Karpas-422 (cell line): ENCODE data around the gene PAOX. TPM values are rescaled to one million over a fixed set of nuclear protein-coding genes. Genes with fewer than 3 reads are reported as not detected.

Experiments
- DNase-seq: peaks from one replicate; pipeline ENCODE4 v3.0.0-alpha.2; 2015
- H2AFZ ChIP-seq: fragments of 200-600 bp; sonication (generic); 2 replicates; pipeline ENCODE4 v1.6.1; 2014; ENCODE audit warnings: antibody characterized with exemption, low read length, mixed read lengths
- H3K27ac ChIP-seq: fragments of 200-600 bp; sonication (generic); 2 replicates; pipeline ENCODE4 v1.5.1; 2014; ENCODE audit warnings: mild to moderate bottlenecking, low read length, moderate library complexity
- H3K27me3 ChIP-seq: fragments of 200-600 bp; sonication (generic); 2 replicates; pipeline ENCODE4 v1.6.1; 2014; ENCODE audit warnings: low read length, mixed read lengths
- H3K36me3 ChIP-seq: fragments of 200-600 bp; sonication (generic); 2 replicates; pipeline ENCODE4 v1.6.1; 2014; ENCODE audit warnings: low read length, mixed read lengths; ENCODE audit not compliant: insufficient read depth
- H3K4me1 ChIP-seq: fragments of 200-600 bp; sonication (generic); 2 replicates; pipeline ENCODE4 v1.6.1; 2014; ENCODE audit warnings: mild to moderate bottlenecking, low read length, mixed read lengths
- H3K4me2 ChIP-seq: fragments of 200-600 bp; sonication (generic); 2 replicates; pipeline ENCODE4 v1.6.1; 2014; ENCODE audit warnings: low read length, low read depth, mild to moderate bottlenecking; ENCODE audit not compliant: poor library complexity, severe bottlenecking
- H3K4me3 ChIP-seq: fragments of 200-600 bp; sonication (generic); 2 replicates; pipeline ENCODE4 v1.5.1; 2014; ENCODE audit warnings: mild to moderate bottlenecking, antibody characterized with exemption, low read length, mixed read lengths
- H3K79me2 ChIP-seq: fragments of 200-600 bp; sonication (generic); 2 replicates; pipeline ENCODE4 v1.6.1; 2014; ENCODE audit warnings: mild to moderate bottlenecking, low read length, mixed read lengths
- H3K9ac ChIP-seq: fragments of 200-600 bp; sonication (generic); 2 replicates; pipeline ENCODE4 v1.6.0; 2014; ENCODE audit warnings: low read length
- H3K9me2 ChIP-seq: fragments of 200-600 bp; sonication (generic), shearing (Covaris generic); replicated peaks from 2 replicates; pipeline ENCODE4 v1.6.0; 2014; ENCODE audit warnings: mild to moderate bottlenecking, low read length, moderate library complexity; ENCODE audit not compliant: insufficient read depth
- H3K9me3 ChIP-seq: fragments of 300-700, 200-600 bp; sonication (generic); 2 replicates; pipeline ENCODE4 v1.6.1; 2014; ENCODE audit warnings: low read length, mixed read lengths
- H4K20me1 ChIP-seq: fragments of 200-600 bp; sonication (generic); 2 replicates; pipeline ENCODE4 v1.6.1; 2014; ENCODE audit warnings: mild to moderate bottlenecking, antibody characterized with exemption, low read length, low read depth; ENCODE audit not compliant: insufficient read depth
- total RNA-seq: library from RNA; depleted of rRNA; stranded (reverse); fragments of >200 nt; shearing (Covaris generic); gene quantifications from 2 replicates; pipeline ENCODE4 v1.2.3, GENCODE V29; 2014; ENCODE audit warnings: low replicate concordance

PAOX gene
- total RNA-seq, 1 experiment from 2014 or later = not detected

DNA sequence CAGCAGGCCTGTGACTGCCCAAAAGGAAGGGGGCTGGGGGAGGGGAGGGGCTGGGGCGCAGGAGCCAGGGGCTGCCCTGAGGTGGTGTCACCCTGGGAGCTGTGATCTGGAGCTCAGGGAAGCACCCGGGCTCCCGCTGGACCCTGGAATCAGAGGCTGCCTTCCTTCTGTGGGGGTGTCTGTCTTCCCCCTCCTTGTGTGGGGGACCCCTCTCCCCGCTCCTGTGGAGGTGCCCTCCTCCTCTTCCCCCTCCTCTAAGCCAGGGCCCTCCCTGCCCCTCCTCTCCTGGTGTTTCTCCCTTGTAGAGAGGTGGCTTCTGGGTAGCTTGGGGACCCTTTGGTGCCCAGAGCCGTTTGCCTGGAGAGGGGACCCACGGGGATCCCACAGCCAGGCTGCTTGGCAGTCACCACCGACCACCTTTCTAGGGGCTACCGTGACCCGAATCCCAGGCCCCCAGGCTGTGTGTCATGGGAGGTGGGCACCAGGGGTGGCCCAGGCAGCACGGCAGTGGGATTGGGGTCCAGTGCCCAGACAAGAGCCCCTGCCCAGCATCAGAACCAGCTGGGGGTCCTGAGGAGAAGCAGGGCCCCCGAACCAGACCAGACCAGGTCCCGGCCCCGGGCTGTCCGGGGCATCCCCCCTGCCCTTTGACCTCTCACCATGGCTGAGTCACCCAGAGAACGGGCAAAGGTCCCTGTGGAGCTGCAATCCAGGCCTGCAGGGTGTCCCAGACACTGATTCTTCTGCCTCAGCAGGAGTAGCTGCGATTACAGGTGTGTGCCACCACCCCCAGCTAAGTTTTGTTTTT is 31.1 kb upstream of the PAOX start:
- Histone ChIP-seq H3K4me1 (no peaks in the 10 kb centered on the region), H3K4me3 (no peak overlapping the region), H3K4me2 (no peak overlapping the region), H3K9ac (no peak overlapping the region), H3K36me3 (no peaks in the 10 kb centered on the region), H3K79me2 (no peaks in the 10 kb centered on the region), H3K27me3 (no peaks in the 10 kb centered on the region), H3K9me3 (no peaks in the 10 kb centered on the region), H4K20me1 (no peaks in the 10 kb centered on the region), H3K9me2 (no peaks in the 10 kb centered on the region), H2AFZ (no peak overlapping the region), H3K27ac (no peak overlapping the region)
- no peak for DNase-seq

- Histone ChIP-seq H3K9me3 (no peaks in the 10 kb centered on the region), H3K4me2 (no peak overlapping the region), H3K4me1 (no peaks in the 10 kb centered on the region), H4K20me1 (no peaks in the 10 kb centered on the region), H3K9ac (no peak overlapping the region), H3K79me2 (no peaks in the 10 kb centered on the region), H2AFZ (no peak overlapping the region), H3K4me3 (no peak overlapping the region), H3K27ac (no peak overlapping the region), H3K36me3 (no peaks in the 10 kb centered on the region), H3K9me2 (no peaks in the 10 kb centered on the region), H3K27me3 (no peaks in the 10 kb centered on the region)
- DNase-seq = no peak
Observed at GRCh38 chr10:133349160-133349568, 29.9 kb upstream of the PAOX start.

GRCh38 chr10:133349577-133350011 is 29.5 kb upstream of the PAOX start:
- Histone ChIP-seq H4K20me1 (no peaks in the 10 kb centered on the region), H3K36me3 (no peaks in the 10 kb centered on the region), H3K27ac (no peak overlapping the region), H3K79me2 (no peaks in the 10 kb centered on the region), H3K4me3 (no peak overlapping the region), H3K9ac (no peak overlapping the region), H2AFZ (no peak overlapping the region), H3K4me2 (no peak overlapping the region), H3K9me2 (no peaks in the 10 kb centered on the region), H3K4me1 (no peaks in the 10 kb centered on the region), H3K27me3 (no peaks in the 10 kb centered on the region), H3K9me3 (no peaks in the 10 kb centered on the region)
- no peak for DNase-seq

GRCh38 chr10:133350283-133350949 is 28.6 kb upstream of the PAOX start:
- no peaks in the 10 kb centered on the region for H3K4me1 ChIP-seq
- H3K79me2 ChIP-seq = no peaks in the 10 kb centered on the region
- no peaks in the 10 kb centered on the region for H3K27me3 ChIP-seq
- no peaks in the 10 kb centered on the region for H3K9me2 ChIP-seq
- H3K36me3 ChIP-seq = no peaks in the 10 kb centered on the region
- no peak overlapping the region for H3K4me3 ChIP-seq
- H3K27ac ChIP-seq = no peak overlapping the region
- DNase-seq = no peak
- H3K4me2 ChIP-seq = no peak overlapping the region
- H4K20me1 ChIP-seq = no peaks in the 10 kb centered on the region
- H3K9ac ChIP-seq = no peak overlapping the region
- H3K9me3 ChIP-seq = no peaks in the 10 kb centered on the region
- H2AFZ ChIP-seq = no peak overlapping the region

DNA sequence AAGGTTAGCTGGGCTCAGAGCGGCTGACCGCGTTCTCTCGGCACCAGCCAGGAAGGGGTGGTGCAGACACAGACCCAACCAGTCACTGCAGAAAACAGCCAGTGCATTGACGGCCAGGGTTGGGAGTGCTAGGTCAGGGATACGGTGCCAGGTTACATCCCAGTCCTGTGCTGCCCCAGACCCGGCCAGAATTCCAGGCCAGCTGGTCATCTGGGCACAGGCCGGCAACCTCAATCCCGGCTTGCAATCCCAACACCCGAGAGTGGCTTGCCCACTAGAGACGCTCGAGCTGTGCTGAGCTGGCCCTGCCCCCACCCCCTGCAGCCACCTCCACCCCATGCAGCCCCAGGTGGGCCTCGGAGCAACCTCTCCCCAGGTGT is 28.1 kb upstream of the PAOX start:
- H3K9me3 ChIP-seq = no peaks in the 10 kb centered on the region
- no peaks in the 10 kb centered on the region for H3K4me1 ChIP-seq
- H3K9me2 ChIP-seq = no peaks in the 10 kb centered on the region
- H3K27me3 ChIP-seq = no peaks in the 10 kb centered on the region
- no peaks in the 10 kb centered on the region for H3K36me3 ChIP-seq
- no peak overlapping the region for H3K4me3 ChIP-seq
- no peaks in the 10 kb centered on the region for H4K20me1 ChIP-seq
- no peak overlapping the region for H2AFZ ChIP-seq
- no peaks in the 10 kb centered on the region for H3K79me2 ChIP-seq
- H3K9ac ChIP-seq = no peak overlapping the region
- no peak overlapping the region for H3K4me2 ChIP-seq
- no peak for DNase-seq
- H3K27ac ChIP-seq = no peak overlapping the region

- Histone ChIP-seq H3K4me3 (no peak overlapping the region), H3K4me2 (no peak overlapping the region), H3K9me3 (no peaks in the 10 kb centered on the region), H2AFZ (no peak overlapping the region), H4K20me1 (no peaks in the 10 kb centered on the region), H3K27ac (no peak overlapping the region), H3K4me1 (no peaks in the 10 kb centered on the region), H3K27me3 (no peaks in the 10 kb centered on the region), H3K36me3 (no peaks in the 10 kb centered on the region), H3K9ac (no peak overlapping the region), H3K9me2 (no peaks in the 10 kb centered on the region), H3K79me2 (no peaks in the 10 kb centered on the region)
- DNase-seq = no peak
Observed at GRCh38 chr10:133351408-133352318, 27.4 kb upstream of the PAOX start.

GRCh38 chr10:133353202-133353959 is 25.7 kb upstream of the PAOX start:
- no peak overlapping the region for H3K27ac ChIP-seq
- no peaks in the 10 kb centered on the region for H3K36me3 ChIP-seq
- H3K4me2 ChIP-seq = no peak overlapping the region
- no peaks in the 10 kb centered on the region for H3K27me3 ChIP-seq
- no peaks in the 10 kb centered on the region for H3K9me3 ChIP-seq
- no peak overlapping the region for H2AFZ ChIP-seq
- no peak overlapping the region for H3K9ac ChIP-seq
- peaks cover 5% of the 10 kb centered on the region; the same call in 1 of the 2 replicates for H3K4me1 ChIP-seq
- no peak for DNase-seq
- H3K79me2 ChIP-seq = no peaks in the 10 kb centered on the region
- no peak overlapping the region for H3K4me3 ChIP-seq
- H4K20me1 ChIP-seq = no peaks in the 10 kb centered on the region
- no peaks in the 10 kb centered on the region for H3K9me2 ChIP-seq
